HepG2 (cell line): ENCODE measurements around the gene AP4M1. TPM values are rescaled to one million over a fixed set of nuclear protein-coding genes. Genes with fewer than 3 reads are reported as not detected.

Experiments used
- ATF1 ChIP-seq: IDR thresholded peaks from 2 replicates; pipeline ENCODE4 v1.6.1; 2016; ENCODE audit warnings: mild to moderate bottlenecking, control low read depth
- BORCS8-MEF2B ChIP-seq: sonication (generic); formaldehyde crosslinking; IDR thresholded peaks from 2 replicates; pipeline ENCODE4 v1.8.0; 2022; ENCODE audit warnings: mild to moderate bottlenecking, missing genetic modification reagents
- CENPT ChIP-seq: sonication (generic); formaldehyde crosslinking; IDR thresholded peaks from 2 replicates; pipeline ENCODE4 v1.8.0; 2022; ENCODE audit warnings: low read depth, mild to moderate bottlenecking, moderate library complexity, missing genetic modification reagents
- HNRNPUL1 ChIP-seq: fragments of 200-400 bp; formaldehyde crosslinking; IDR thresholded peaks from 2 replicates; pipeline ENCODE4 v1.6.1; 2017; ENCODE audit warnings: low read depth, mild to moderate bottlenecking, low read length, moderate library complexity
- JARID2 ChIP-seq: sonication (generic); formaldehyde crosslinking; IDR thresholded peaks from 2 replicates; pipeline ENCODE4 v1.8.1; 2023; ENCODE audit warnings: missing genetic modification reagents, inconsistent platforms; ENCODE audit not compliant: insufficient replicate concordance
- KLF6 ChIP-seq: IDR thresholded peaks from 2 replicates; pipeline ENCODE4 v1.8.0; 2016; ENCODE audit warnings: missing biosample characterization, missing genetic modification reagents
- PTBP1 ChIP-seq: fragments of 200-400 bp; formaldehyde crosslinking; IDR thresholded peaks from 2 replicates; pipeline ENCODE4 v1.6.1; 2018; ENCODE audit warnings: low read length, low read depth; ENCODE audit not compliant: poor library complexity, severe bottlenecking
- XBP1 ChIP-seq: sonication (generic); formaldehyde crosslinking; IDR thresholded peaks from 2 replicates; pipeline ENCODE4 v1.5.0; 2020; ENCODE audit warnings: missing genetic modification reagents
- ZBTB20 ChIP-seq: sonication (generic); formaldehyde crosslinking; IDR thresholded peaks from 2 replicates; pipeline ENCODE4 v1.8.1; 2023; ENCODE audit warnings: missing genetic modification reagents, low read depth, mild to moderate bottlenecking, borderline replicate concordance
- ZBTB39 ChIP-seq: sonication (generic); formaldehyde crosslinking; IDR thresholded peaks from 2 replicates; pipeline ENCODE4 v1.5.0; 2020; ENCODE audit warnings: missing genetic modification reagents
- ZNF138 ChIP-seq: sonication (generic); formaldehyde crosslinking; IDR thresholded peaks from 2 replicates; pipeline ENCODE4 v1.5.0; 2020; ENCODE audit warnings: mild to moderate bottlenecking, low read depth, missing genetic modification reagents
- ZNF224 ChIP-seq: sonication (generic); formaldehyde crosslinking; IDR thresholded peaks from 2 replicates; pipeline ENCODE4 v1.5.0; 2020; ENCODE audit warnings: mild to moderate bottlenecking, missing genetic modification reagents
- ZNF234 ChIP-seq: sonication (generic); formaldehyde crosslinking; conservative IDR thresholded peaks from 2 replicates; pipeline ENCODE4 v1.5.1; 2020; ENCODE audit warnings: mild to moderate bottlenecking, missing genetic modification reagents
- ZNF616 ChIP-seq: sonication (generic); formaldehyde crosslinking; IDR thresholded peaks from 2 replicates; pipeline ENCODE4 v1.5.0; 2020; ENCODE audit warnings: low read depth, mild to moderate bottlenecking, missing genetic modification reagents
- polyA plus RNA-seq, 8 experiments: library from polyadenylated mRNA; depleted of rRNA in 3 of 8; stranded (reverse) in 7 of 8; unstranded in 1 of 8; fragments of >200 nt; fragmentation: Illumina TruSeq in 4 of 8; extraction: Trizol in 4 of 8; gene quantifications; 2 replicates each; pipeline versions ENCODE4 v1.2.1 to v1.2.3, GENCODE V29; 2011 to 2016; ENCODE audit warnings: low read depth in 4 of 8, missing spikeins in 1 of 8, mixed read lengths in 1 of 8; ENCODE audit not compliant: insufficient read depth in 1 of 8
- total RNA-seq, 5 experiments: library from RNA; depleted of rRNA; stranded (reverse); fragments of >200 nt; fragmentation: Illumina TruSeq; extraction: Trizol; gene quantifications; 2 replicates each; pipeline ENCODE4 v1.2.3, GENCODE V29; 2016; ENCODE audit warnings: low read depth in 1 of 5
- TF ChIP-seq, protein P1 (sequence below), 2 experiments: fragments of 450-650 bp in 1 of 2; sonication (generic) in 1 of 2; formaldehyde crosslinking in 1 of 2; IDR thresholded peaks; 2 replicates each; pipeline versions ENCODE4 v1.6.1 to v1.8.0; 2016 to 2022; ENCODE audit warnings: antibody characterized with exemption in 1 of 2, mild to moderate bottlenecking in 1 of 2, missing genetic modification reagents in 1 of 2
- TF ChIP-seq, protein P2 (sequence below): IDR thresholded peaks from 2 replicates; pipeline ENCODE4 v1.6.1; 2016; ENCODE audit warnings: low read depth, control low read depth

AP4M1 gene
- total and polyA plus RNA-seq, 2 of the 13 experiments (the other 11 are each of a cell fraction or from before 2014, with no cell fraction given): 6.3 to 9.7 TPM

- TF ChIP-seq, protein P1, sequence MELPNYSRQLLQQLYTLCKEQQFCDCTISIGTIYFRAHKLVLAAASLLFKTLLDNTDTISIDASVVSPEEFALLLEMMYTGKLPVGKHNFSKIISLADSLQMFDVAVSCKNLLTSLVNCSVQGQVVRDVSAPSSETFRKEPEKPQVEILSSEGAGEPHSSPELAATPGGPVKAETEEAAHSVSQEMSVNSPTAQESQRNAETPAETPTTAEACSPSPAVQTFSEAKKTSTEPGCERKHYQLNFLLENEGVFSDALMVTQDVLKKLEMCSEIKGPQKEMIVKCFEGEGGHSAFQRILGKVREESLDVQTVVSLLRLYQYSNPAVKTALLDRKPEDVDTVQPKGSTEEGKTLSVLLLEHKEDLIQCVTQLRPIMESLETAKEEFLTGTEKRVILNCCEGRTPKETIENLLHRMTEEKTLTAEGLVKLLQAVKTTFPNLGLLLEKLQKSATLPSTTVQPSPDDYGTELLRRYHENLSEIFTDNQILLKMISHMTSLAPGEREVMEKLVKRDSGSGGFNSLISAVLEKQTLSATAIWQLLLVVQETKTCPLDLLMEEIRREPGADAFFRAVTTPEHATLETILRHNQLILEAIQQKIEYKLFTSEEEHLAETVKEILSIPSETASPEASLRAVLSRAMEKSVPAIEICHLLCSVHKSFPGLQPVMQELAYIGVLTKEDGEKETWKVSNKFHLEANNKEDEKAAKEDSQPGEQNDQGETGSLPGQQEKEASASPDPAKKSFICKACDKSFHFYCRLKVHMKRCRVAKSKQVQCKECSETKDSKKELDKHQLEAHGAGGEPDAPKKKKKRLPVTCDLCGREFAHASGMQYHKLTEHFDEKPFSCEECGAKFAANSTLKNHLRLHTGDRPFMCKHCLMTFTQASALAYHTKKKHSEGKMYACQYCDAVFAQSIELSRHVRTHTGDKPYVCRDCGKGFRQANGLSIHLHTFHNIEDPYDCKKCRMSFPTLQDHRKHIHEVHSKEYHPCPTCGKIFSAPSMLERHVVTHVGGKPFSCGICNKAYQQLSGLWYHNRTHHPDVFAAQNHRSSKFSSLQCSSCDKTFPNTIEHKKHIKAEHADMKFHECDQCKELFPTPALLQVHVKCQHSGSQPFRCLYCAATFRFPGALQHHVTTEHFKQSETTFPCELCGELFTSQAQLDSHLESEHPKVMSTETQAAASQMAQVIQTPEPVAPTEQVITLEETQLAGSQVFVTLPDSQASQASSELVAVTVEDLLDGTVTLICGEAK (IDR thresholded peaks at IDR 0.05): no peak
- TF ChIP-seq, protein P1 (CRISPR knock-in tag; IDR thresholded peaks at IDR 0.05): peak; percentile 77; the same call in 1 of the 2 replicates
- TF ChIP-seq ZNF616 (CRISPR knock-in tag): peak; percentile 98
- peak; percentile 91 for TF ChIP-seq CENPT
- TF ChIP-seq ZNF224 (CRISPR knock-in tag): peak; percentile 73; the same call in 1 of the 2 replicates
- TF ChIP-seq ZNF234 (CRISPR knock-in tag): peak; percentile 58; the same call in 1 of the 2 replicates
- no peak for TF ChIP-seq ZNF138 (CRISPR knock-in tag)
- TF ChIP-seq, protein P2, sequence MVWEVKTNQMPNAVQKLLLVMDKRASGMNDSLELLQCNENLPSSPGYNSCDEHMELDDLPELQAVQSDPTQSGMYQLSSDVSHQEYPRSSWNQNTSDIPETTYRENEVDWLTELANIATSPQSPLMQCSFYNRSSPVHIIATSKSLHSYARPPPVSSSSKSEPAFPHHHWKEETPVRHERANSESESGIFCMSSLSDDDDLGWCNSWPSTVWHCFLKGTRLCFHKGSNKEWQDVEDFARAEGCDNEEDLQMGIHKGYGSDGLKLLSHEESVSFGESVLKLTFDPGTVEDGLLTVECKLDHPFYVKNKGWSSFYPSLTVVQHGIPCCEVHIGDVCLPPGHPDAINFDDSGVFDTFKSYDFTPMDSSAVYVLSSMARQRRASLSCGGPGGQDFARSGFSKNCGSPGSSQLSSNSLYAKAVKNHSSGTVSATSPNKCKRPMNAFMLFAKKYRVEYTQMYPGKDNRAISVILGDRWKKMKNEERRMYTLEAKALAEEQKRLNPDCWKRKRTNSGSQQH: peak; percentile 93
- no peak for TF ChIP-seq JARID2 (CRISPR knock-in tag)
- peak; percentile 94; the same call in 1 of the 2 replicates for TF ChIP-seq KLF6 (CRISPR knock-in tag)
- no peak for TF ChIP-seq PTBP1
- no peak for TF ChIP-seq ATF1 (CRISPR knock-in tag)
- TF ChIP-seq ZBTB39 (CRISPR knock-in tag): no peak
- TF ChIP-seq BORCS8-MEF2B (CRISPR knock-in tag): peak; percentile 97
- TF ChIP-seq ZBTB20 (CRISPR knock-in tag): 0 out of 2 replicates have a peak, but pooled peaks have one; percentile 24
- no peak for TF ChIP-seq HNRNPUL1
- TF ChIP-seq XBP1: peak; percentile 38; the same call in 1 of the 2 replicates
Observed at GRCh38 chr7:100088621-100089457, 12.6 kb upstream of the AP4M1 start, which contains the start of gene COPS6 (continued).
